HepG2 (cell line): ENCODE results near the gene PSMA7. TPM values are rescaled to one million over a fixed set of nuclear protein-coding genes. Genes with fewer than 3 reads are reported as not detected.
A peak's percentile ranks its signal among the peaks of the same experiment; 100 is the strongest.
"Not testable (repeated sequence)": the region's sequence is repeated elsewhere in the genome, so short reads cannot be mapped to it uniquely, and the experiment has no call there.

Experiments used
- BORCS8-MEF2B ChIP-seq: sonication (generic); formaldehyde crosslinking; IDR thresholded peaks from 2 replicates; pipeline ENCODE4 v1.8.0; 2022; ENCODE audit warnings: mild to moderate bottlenecking, missing genetic modification reagents
- ELF3 ChIP-seq: IDR thresholded peaks from 2 replicates; pipeline ENCODE4 v1.6.1; 2016; ENCODE audit warnings: missing genetic modification reagents, missing compliant biosample characterization
- FOSL2 ChIP-seq: sonication (generic); formaldehyde crosslinking; IDR thresholded peaks from 2 replicates; pipeline ENCODE4 v1.4.0; 2020; ENCODE audit warnings: missing genetic modification reagents
- FOXA3 ChIP-seq: IDR thresholded peaks from 2 replicates; pipeline ENCODE4 v1.6.1; 2016; ENCODE audit warnings: missing genetic modification reagents, missing compliant biosample characterization
- GABPB1 ChIP-seq: IDR thresholded peaks from 2 replicates; pipeline ENCODE4 v1.6.1; 2016; ENCODE audit warnings: mild to moderate bottlenecking, missing genetic modification reagents, moderate library complexity, missing compliant biosample characterization
- HDAC2 ChIP-seq: sonication (generic); formaldehyde crosslinking; IDR thresholded peaks from 2 replicates; pipeline ENCODE4 v1.4.0; 2020; ENCODE audit warnings: missing genetic modification reagents
- HNF4A ChIP-seq: sonication (generic); formaldehyde crosslinking; IDR thresholded peaks from 2 replicates; pipeline ENCODE4 v1.4.0; 2020; ENCODE audit warnings: missing genetic modification reagents
- MED1 ChIP-seq: sonication (generic); formaldehyde crosslinking; IDR thresholded peaks from 2 replicates; pipeline ENCODE4 v1.4.0; 2020; ENCODE audit warnings: missing genetic modification reagents
- PAXIP1 ChIP-seq: sonication (generic); formaldehyde crosslinking; conservative IDR thresholded peaks from 2 replicates; pipeline ENCODE4 v1.4.0; 2020; ENCODE audit warnings: mild to moderate bottlenecking, missing genetic modification reagents, moderate library complexity
- PHF20 ChIP-seq: sonication (generic); formaldehyde crosslinking; IDR thresholded peaks from 2 replicates; pipeline ENCODE4 v1.5.0; 2020; ENCODE audit warnings: mild to moderate bottlenecking, missing genetic modification reagents
- RXRA ChIP-seq: sonication (generic); formaldehyde crosslinking; IDR thresholded peaks from 2 replicates; pipeline ENCODE4 v1.5.1; 2020; ENCODE audit warnings: missing genetic modification reagents
- SALL1 ChIP-seq: sonication (generic); formaldehyde crosslinking; IDR thresholded peaks from 2 replicates; pipeline ENCODE4 v1.8.0; 2022; ENCODE audit warnings: mild to moderate bottlenecking, missing genetic modification reagents
- SOX6 ChIP-seq, 2 experiments: fragments of 450-650 bp in 1 of 2; sonication (generic) in 1 of 2; formaldehyde crosslinking in 1 of 2; IDR thresholded peaks; 2 replicates each; pipeline versions ENCODE4 v1.4.0 to v1.6.1; 2017 to 2020; ENCODE audit warnings: antibody characterized with exemption in 1 of 2, mild to moderate bottlenecking in 1 of 2, missing genetic modification reagents in 1 of 2
- TBX2 ChIP-seq: sonication (generic); formaldehyde crosslinking; IDR thresholded peaks from 2 replicates; pipeline ENCODE4 v1.5.0; 2020; ENCODE audit warnings: missing genetic modification reagents, mild to moderate bottlenecking, borderline replicate concordance
- TBX3 ChIP-seq: fragments of 450-650 bp; IDR thresholded peaks from 2 replicates; pipeline ENCODE4 v1.6.1; 2017; ENCODE audit warnings: antibody characterized with exemption, mild to moderate bottlenecking, inconsistent platforms, borderline replicate concordance
- TFE3 ChIP-seq: IDR thresholded peaks from 2 replicates; pipeline ENCODE4 v1.6.1; 2016
- ZMYM3 ChIP-seq: sonication (generic); formaldehyde crosslinking; IDR thresholded peaks from 2 replicates; pipeline ENCODE4 v1.5.1; 2020; ENCODE audit warnings: mild to moderate bottlenecking, missing genetic modification reagents
- ZNF280D ChIP-seq: sonication (generic); formaldehyde crosslinking; IDR thresholded peaks from 2 replicates; pipeline ENCODE4 v1.5.1; 2020; ENCODE audit warnings: mild to moderate bottlenecking, missing genetic modification reagents
- ZNF503 ChIP-seq: sonication (generic); formaldehyde crosslinking; IDR thresholded peaks from 2 replicates; pipeline ENCODE4 v1.4.0; 2020; ENCODE audit warnings: missing genetic modification reagents
- ZNF629 ChIP-seq: sonication (generic); formaldehyde crosslinking; conservative IDR thresholded peaks from 2 replicates; pipeline ENCODE4 v1.5.0; 2020; ENCODE audit warnings: missing genetic modification reagents
- polyA plus RNA-seq, 8 experiments: library from polyadenylated mRNA; depleted of rRNA in 3 of 8; stranded (reverse) in 7 of 8; unstranded in 1 of 8; fragments of >200 nt; fragmentation: Illumina TruSeq in 4 of 8; extraction: Trizol in 4 of 8; gene quantifications; 2 replicates each; pipeline versions ENCODE4 v1.2.1 to v1.2.3, GENCODE V29; 2011 to 2016; ENCODE audit warnings: low read depth in 4 of 8, missing spikeins in 1 of 8, mixed read lengths in 1 of 8; ENCODE audit not compliant: insufficient read depth in 1 of 8
- total RNA-seq, 5 experiments: library from RNA; depleted of rRNA; stranded (reverse); fragments of >200 nt; fragmentation: Illumina TruSeq; extraction: Trizol; gene quantifications; 2 replicates each; pipeline ENCODE4 v1.2.3, GENCODE V29; 2016; ENCODE audit warnings: low read depth in 1 of 5

The PSMA7 gene
- total and polyA plus RNA-seq, 2 of the 13 experiments (the other 11 are each of a cell fraction or from before 2014, with no cell fraction given): 531 to 631 TPM

GRCh38 chr20:62115800-62116407 lies 27.3 kb downstream of the PSMA7 start (continued):
- TF ChIP-seq FOSL2 (CRISPR knock-in tag) (peak; percentile 73), BORCS8-MEF2B (CRISPR knock-in tag) (peak; percentile 51; the same call in 1 of the 2 replicates), GABPB1 (CRISPR knock-in tag) (0 out of 2 replicates have a peak, but pooled peaks have one; percentile 25), SOX6 (CRISPR knock-in tag; IDR thresholded peaks at IDR 0.05) (peak; percentile 59), FOXA3 (CRISPR knock-in tag) (peak; percentile 90), ELF3 (CRISPR knock-in tag) (0 out of 2 replicates have a peak, but pooled peaks have one; percentile 31), TBX3 (peak; percentile 42; the same call in 1 of the 2 replicates), SALL1 (CRISPR knock-in tag) (peak; percentile 79), ZNF629 (CRISPR knock-in tag) (peak; percentile 82), TBX2 (peak; percentile 52; the same call in 1 of the 2 replicates), ZNF503 (CRISPR knock-in tag) (0 out of 2 replicates have a peak, but pooled peaks have one; percentile 31), PHF20 (CRISPR knock-in tag) (peak; percentile 33; the same call in 1 of the 2 replicates), ZMYM3 (CRISPR knock-in tag) (peak; percentile 95), PAXIP1 (CRISPR knock-in tag) (peak; percentile 33; the same call in 1 of the 2 replicates), MED1 (peak; percentile 68), TFE3 (CRISPR knock-in tag) (0 out of 2 replicates have a peak, but pooled peaks have one; percentile 36), HNF4A (CRISPR knock-in tag) (0 out of 2 replicates have a peak, but pooled peaks have one; percentile 22), RXRA (peak; percentile 96), HDAC2 (CRISPR knock-in tag) (peak; percentile 51; the same call in 1 of the 2 replicates), ZNF280D (CRISPR knock-in tag) (peak; percentile 89; the same call in 1 of the 2 replicates)
- not testable (repeated sequence) for TF ChIP-seq SOX6 (IDR thresholded peaks at IDR 0.05)
